Cardiac fibroblast (primary cell): Measurements from ENCODE around the gene MPP3.

Experiments
- DNase-seq, 2 donors: peaks; one replicate each; pipeline versions ENCODE4 v3.0.0 to v3.0.0-alpha.2; 2010; ENCODE audit warnings: low read depth in 2 of 2
- H3K4me3 ChIP-seq, 2 donors: replicated peaks in 1 of 2; 1 replicate in 1 of 2; 2 replicates in 1 of 2; pipeline ENCODE4 v1.5.1; 2011; ENCODE audit warnings: low read depth in 2 of 2, low read length in 2 of 2, mild to moderate bottlenecking in 2 of 2, moderate library complexity in 1 of 2
- TF ChIP-seq, protein P1 (sequence below): IDR thresholded peaks from one replicate; pipeline ENCODE4 v1.5.1; 2011; ENCODE audit warnings: low read depth, mild to moderate bottlenecking, low read length, inconsistent platforms

The MPP3 gene

DNA sequence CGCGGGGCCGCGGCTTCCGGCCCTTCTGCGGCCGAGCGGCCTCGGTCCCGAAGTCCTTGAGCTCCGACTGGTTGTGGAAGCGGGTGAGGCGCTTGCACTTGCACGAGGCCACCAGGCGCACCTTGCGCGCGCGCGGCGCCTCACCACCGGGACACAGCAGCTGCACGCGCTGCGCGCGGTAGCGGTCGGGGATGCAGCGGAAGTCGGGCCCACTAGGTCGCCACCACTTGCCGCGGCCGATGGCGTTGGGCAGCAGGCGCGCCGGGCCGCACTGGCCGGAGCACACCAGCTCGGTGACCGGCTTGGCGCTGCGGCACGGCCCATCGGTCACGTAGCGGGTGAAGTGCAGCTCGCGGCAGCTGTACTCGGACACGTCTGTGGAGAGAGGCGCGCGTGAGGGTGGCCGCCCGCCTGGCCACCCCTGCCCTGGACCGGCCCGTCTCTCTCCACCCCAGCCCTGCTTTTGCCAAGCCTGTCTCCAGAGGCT, 77.5 kb downstream of the MPP3 start:
- TF ChIP-seq, protein P1, sequence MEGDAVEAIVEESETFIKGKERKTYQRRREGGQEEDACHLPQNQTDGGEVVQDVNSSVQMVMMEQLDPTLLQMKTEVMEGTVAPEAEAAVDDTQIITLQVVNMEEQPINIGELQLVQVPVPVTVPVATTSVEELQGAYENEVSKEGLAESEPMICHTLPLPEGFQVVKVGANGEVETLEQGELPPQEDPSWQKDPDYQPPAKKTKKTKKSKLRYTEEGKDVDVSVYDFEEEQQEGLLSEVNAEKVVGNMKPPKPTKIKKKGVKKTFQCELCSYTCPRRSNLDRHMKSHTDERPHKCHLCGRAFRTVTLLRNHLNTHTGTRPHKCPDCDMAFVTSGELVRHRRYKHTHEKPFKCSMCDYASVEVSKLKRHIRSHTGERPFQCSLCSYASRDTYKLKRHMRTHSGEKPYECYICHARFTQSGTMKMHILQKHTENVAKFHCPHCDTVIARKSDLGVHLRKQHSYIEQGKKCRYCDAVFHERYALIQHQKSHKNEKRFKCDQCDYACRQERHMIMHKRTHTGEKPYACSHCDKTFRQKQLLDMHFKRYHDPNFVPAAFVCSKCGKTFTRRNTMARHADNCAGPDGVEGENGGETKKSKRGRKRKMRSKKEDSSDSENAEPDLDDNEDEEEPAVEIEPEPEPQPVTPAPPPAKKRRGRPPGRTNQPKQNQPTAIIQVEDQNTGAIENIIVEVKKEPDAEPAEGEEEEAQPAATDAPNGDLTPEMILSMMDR, result no peak
- no peak overlapping the region for H3K4me3 ChIP-seq
- DNase-seq, result peak; percentile 27 to 30

DNA sequence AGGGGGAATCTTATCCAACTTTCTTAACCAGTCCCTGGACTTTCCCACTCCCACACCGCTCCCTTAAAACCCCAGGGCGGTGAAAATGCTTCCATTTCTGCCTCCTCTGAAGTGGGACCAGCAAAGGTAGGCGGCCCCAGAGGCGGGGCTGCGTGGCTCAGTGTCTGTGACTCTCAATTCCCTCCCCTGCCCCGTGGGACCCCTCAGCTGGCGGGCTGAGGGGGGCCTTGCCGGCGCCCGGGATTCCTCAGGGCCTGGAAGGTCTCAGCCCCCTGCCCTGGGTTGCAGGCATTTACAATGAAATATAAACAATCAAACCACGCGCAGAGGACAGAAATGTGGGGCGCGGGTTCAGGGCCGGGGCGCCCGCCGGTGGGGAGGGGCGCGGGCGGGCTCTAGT, 78.0 kb downstream of the MPP3 start:
- DNase-seq, result no peak
- H3K4me3 ChIP-seq, result no peak overlapping the region

DNA sequence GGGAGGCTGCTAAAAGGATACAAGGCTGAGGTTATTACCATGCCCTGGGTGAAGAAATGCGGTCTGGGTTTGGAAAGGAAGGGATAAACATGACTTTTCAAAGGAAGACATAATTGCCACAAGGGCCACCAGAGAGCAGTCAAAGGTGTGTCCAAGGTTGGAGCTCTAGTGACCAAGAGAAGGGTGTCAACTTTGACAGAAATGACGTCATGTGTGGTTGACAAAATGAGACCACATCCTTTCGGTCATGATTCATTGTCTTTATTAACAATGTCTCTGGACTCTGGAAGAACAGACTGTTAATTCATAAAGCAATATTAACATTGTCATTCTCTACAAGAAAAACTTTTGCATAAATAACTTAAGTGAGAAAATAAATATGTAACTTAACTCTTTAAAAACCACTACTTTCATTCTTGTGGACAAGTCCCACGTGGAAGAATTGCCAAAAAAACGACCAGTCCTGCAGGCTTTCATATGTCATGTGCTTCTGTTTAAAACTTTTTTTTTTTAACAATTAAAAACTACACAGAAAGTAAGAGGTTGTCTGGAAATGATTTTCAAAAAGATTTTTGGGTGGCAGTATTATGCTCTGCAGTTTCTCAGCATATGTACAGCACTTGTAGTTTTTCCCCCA, 79.3 kb downstream of the MPP3 start:
- peak in 1 of 2 donors; percentile 64 for DNase-seq
- no peak overlapping the region for H3K4me3 ChIP-seq
- TF ChIP-seq, protein P1, result no peak

More for the DNA sequence above, 78.0 kb downstream of the MPP3 start:
- TF ChIP-seq, protein P1, result no peak
